Stomach (tissue), 4 donors: ENCODE results near the gene HS3ST1.

Experiments used
- CTCF ChIP-seq, 7 experiments: fragments of 450-650 bp in 4 of 7; fragments of 200-600 bp in 3 of 7; sonication (generic) in 3 of 7; IDR thresholded peaks; one replicate each; pipeline ENCODE4 v1.5.1; 2016 to 2019; ENCODE audit warnings: antibody characterized with exemption in 7 of 7, control low read depth in 2 of 7, mild to moderate bottlenecking in 1 of 7
- POLR2A ChIP-seq, 4 donors: fragments of 450-650 bp; IDR thresholded peaks; one replicate each; pipeline ENCODE4 v1.6.1; 2016; ENCODE audit warnings: antibody characterized with exemption in 4 of 4, control low read depth in 2 of 4, mild to moderate bottlenecking in 1 of 4, moderate library complexity in 1 of 4

- TF ChIP-seq POLR2A (IDR thresholded peaks at IDR 0.05), result no peak
- TF ChIP-seq CTCF (IDR thresholded peaks at IDR 0.05), result no peak
These were observed 74.2 kb downstream of the HS3ST1 start for GRCh38 chr4:11354531-11354930.
